K562 (cell line): ENCODE results near the gene OSCP1. TPM values are rescaled to one million over a fixed set of nuclear protein-coding genes. Genes with fewer than 3 reads are reported as not detected.

ENCODE experiments used
- ATF4 ChIP-seq: fragments of 450-650 bp; formaldehyde crosslinking; IDR thresholded peaks from 2 replicates; pipeline ENCODE4 v1.4.0; 2022; ENCODE audit warnings: mild to moderate bottlenecking, moderate library complexity
- FOXJ2 ChIP-seq: fragments of 200-800 bp; sonication (Bioruptor generic); IDR thresholded peaks from 2 replicates; pipeline ENCODE4 v1.6.1; 2016; ENCODE audit warnings: missing genetic modification characterization, missing compliant biosample characterization
- MAZ ChIP-seq, 2 experiments: fragments of 450-650 bp in 1 of 2; sonication (generic) in 1 of 2; formaldehyde crosslinking; IDR thresholded peaks in 1 of 2; conservative IDR thresholded peaks in 1 of 2; 2 replicates each; pipeline versions ENCODE4 v1.4.0 to v1.5.0; 2020; ENCODE audit warnings: mild to moderate bottlenecking in 1 of 2, missing genetic modification reagents in 1 of 2
- MTA1 ChIP-seq: fragments of 450-650 bp; IDR thresholded peaks from 2 replicates; pipeline ENCODE4 v1.6.1; 2017; ENCODE audit warnings: borderline replicate concordance
- NR0B1 ChIP-seq: fragments of 450-650 bp; IDR thresholded peaks from one replicate; pipeline ENCODE4 v1.6.1; 2018; ENCODE audit warnings: mild to moderate bottlenecking, moderate library complexity; ENCODE audit not compliant: partially characterized antibody
- NR2C1 ChIP-seq, 2 experiments: fragments of 450-650 bp; IDR thresholded peaks; 2 replicates each; pipeline ENCODE4 v1.6.1; 2017; ENCODE audit warnings: mild to moderate bottlenecking in 2 of 2, antibody characterized with exemption in 1 of 2, inconsistent platforms in 1 of 2, missing compliant biosample characterization in 1 of 2, missing genetic modification characterization in 1 of 2
- POLR3G ChIP-seq: IDR thresholded peaks from 2 replicates; pipeline ENCODE4 v1.6.1; 2011; ENCODE audit not compliant: insufficient read length, insufficient replicate concordance; ENCODE audit errors: extremely low read depth
- RBM17 ChIP-seq: fragments of 200-400 bp; formaldehyde crosslinking; IDR thresholded peaks from 2 replicates; pipeline ENCODE4 v1.6.1; 2017; ENCODE audit warnings: low read depth, mild to moderate bottlenecking, low read length, borderline replicate concordance
- TAF15 ChIP-seq: fragments of 200-400 bp; formaldehyde crosslinking; IDR thresholded peaks from 2 replicates; pipeline ENCODE4 v1.6.1; 2017; ENCODE audit warnings: mild to moderate bottlenecking, low read depth, low read length, moderate library complexity
- TEAD1 ChIP-seq, 2 experiments: fragments of 450-650 bp in 1 of 2; sonication (generic) in 1 of 2; formaldehyde crosslinking; IDR thresholded peaks; 2 replicates each; pipeline versions ENCODE4 v1.4.0 to v1.8.0; 2020 to 2022; ENCODE audit warnings: mild to moderate bottlenecking in 2 of 2, missing genetic modification reagents in 1 of 2
- ZC3H11A ChIP-seq: IDR thresholded peaks from 2 replicates; pipeline ENCODE4 v1.6.1; 2012; ENCODE audit warnings: low read depth, low read length, improper control_type of control experiment
- ZNF277 ChIP-seq: fragments of 250-450 bp; sonication (Bioruptor Pico); IDR thresholded peaks from 2 replicates; pipeline ENCODE4 v1.8.0; 2022; ENCODE audit warnings: inconsistent platforms, mild to moderate bottlenecking, moderate library complexity, borderline replicate concordance
- ZNF431 ChIP-seq: sonication (generic); formaldehyde crosslinking; IDR thresholded peaks from 2 replicates; pipeline ENCODE4 v1.8.0; 2022; ENCODE audit warnings: mild to moderate bottlenecking, missing genetic modification reagents
- ZNF740 ChIP-seq, 3 experiments: fragments of 200-800 bp in 1 of 3; sonication (Bioruptor generic) in 1 of 3; sonication (generic) in 1 of 3; formaldehyde crosslinking in 1 of 3; IDR thresholded peaks; 2 replicates each; pipeline versions ENCODE4 v1.6.1 to v1.8.0; 2016 to 2022; ENCODE audit warnings: mild to moderate bottlenecking in 2 of 3, missing compliant biosample characterization in 2 of 3, missing genetic modification characterization in 2 of 3, missing genetic modification reagents in 1 of 3
- polyA plus RNA-seq, 8 experiments: library from polyadenylated mRNA; depleted of rRNA in 4 of 8; stranded (reverse) in 5 of 8; unstranded in 3 of 8; fragments of >200 nt; fragmentation: Nextera tagmentation in 2 of 8; fragmentation: Illumina TruSeq in 1 of 8; extraction: Ambion mirVana in 2 of 8; extraction: Trizol in 1 of 8; gene quantifications; 2 replicates each; pipeline versions ENCODE4 v1.2.1 to v1.2.3, GENCODE V29; 2011 to 2014; ENCODE audit warnings: inconsistent platforms in 1 of 8, missing spikeins in 1 of 8
- total RNA-seq, 7 experiments: library from RNA; depleted of rRNA in 6 of 7; stranded (reverse); fragments of >200 nt in 6 of 7; fragmentation: Illumina TruSeq in 2 of 7; extraction: Trizol in 2 of 7; gene quantifications; 2 replicates each; pipeline versions ENCODE4 v1.2.1 to v1.2.3, GENCODE V29; 2011 to 2021; ENCODE audit warnings: low replicate concordance in 1 of 7

Gene OSCP1
- total and polyA plus RNA-seq, 9 of the 15 experiments (the other 6 are each of a cell fraction or from before 2014, with no cell fraction given): 0.15 to 0.40 (median 0.33) TPM; not detected in 5

GRCh38 chr1:36479505-36480051 is 29.3 kb upstream of the OSCP1 start (continued):
- TF ChIP-seq MAZ (CRISPR knock-in tag; conservative IDR thresholded peaks at IDR 0.05 in 1 of 2, IDR thresholded peaks at IDR 0.05 in 1 of 2): peak in 1 of 2 experiments; percentile 34; a peak in 1 of 4 replicates
- TF ChIP-seq POLR3G: no peak
- TF ChIP-seq TAF15: no peak
- TF ChIP-seq NR2C1 (IDR thresholded peaks at IDR 0.05): no peak
- no peak for TF ChIP-seq NR2C1 (tag; IDR thresholded peaks at IDR 0.05)
- TF ChIP-seq FOXJ2 (tag): peak; percentile 54; the same call in 1 of the 2 replicates
- TF ChIP-seq MTA1: peak; percentile 71; the same call in 1 of the 2 replicates
- TF ChIP-seq ZNF740 (CRISPR knock-in tag; IDR thresholded peaks at IDR 0.05): no peak
- TF ChIP-seq ZNF740 (tag; IDR thresholded peaks at IDR 0.05): no peak
- 0 out of 2 replicates have a peak, but pooled peaks have one; percentile 28 for TF ChIP-seq ATF4 (CRISPR knock-in tag)
- no peak for TF ChIP-seq ZNF277 (CRISPR knock-in tag)
- no peak for TF ChIP-seq RBM17
- no peak for TF ChIP-seq ZNF431 (CRISPR knock-in tag)
- TF ChIP-seq ZC3H11A: no peak
- TF ChIP-seq TEAD1 (CRISPR knock-in tag; IDR thresholded peaks at IDR 0.05): no peak
- TF ChIP-seq NR0B1: no peak
